IgD-negative memory B cell (primary cell): ENCODE results near the gene ACTN4. TPM values are rescaled to one million over a fixed set of nuclear protein-coding genes. Genes with fewer than 3 reads are reported as not detected.
A peak's percentile ranks its signal among the peaks of the same experiment; 100 is the strongest.

ENCODE experiments used
- H3K27ac Mint-ChIP-seq, 3 donors: one replicate each; pipeline ENCODE4 v1.8.0; 2020 to 2022; ENCODE audit warnings: mild to moderate bottlenecking in 3 of 3, mixed read lengths in 3 of 3, moderate library complexity in 1 of 3
- H3K27me3 Mint-ChIP-seq: one replicate; pipeline ENCODE4 v1.8.0; 2021; ENCODE audit warnings: mixed read lengths
- H3K36me3 Mint-ChIP-seq: one replicate; pipeline ENCODE4 v1.8.0; 2020; ENCODE audit warnings: mild to moderate bottlenecking, mixed read lengths
- H3K4me1 Mint-ChIP-seq, 3 donors: one replicate each; pipeline ENCODE4 v1.8.0; 2020 to 2022; ENCODE audit warnings: mixed read lengths in 3 of 3, mild to moderate bottlenecking in 1 of 3
- H3K4me3 Mint-ChIP-seq, 4 donors: one replicate each; pipeline ENCODE4 v1.8.0; 2020 to 2022; ENCODE audit warnings: mild to moderate bottlenecking in 4 of 4, mixed read lengths in 4 of 4, moderate library complexity in 3 of 4
- H3K9me3 Mint-ChIP-seq, 3 donors: one replicate each; pipeline ENCODE4 v1.8.0; 2020 to 2021; ENCODE audit warnings: mixed read lengths in 3 of 3, mild to moderate bottlenecking in 1 of 3
- polyA plus RNA-seq: library from polyadenylated mRNA; unstranded; fragments of 300-500 nt; fragmentation: Illumina TruSeq; gene quantifications from one replicate; pipeline ENCODE4 v1.2.3, GENCODE V29; 2021

Gene ACTN4
- polyA plus RNA-seq, 1 donor from 2014 or later = 21.8 TPM

GRCh38 chr19:38662537-38663155 is 15.2 kb downstream of the ACTN4 start:
- Mint-ChIP-seq H3K36me3 (peaks cover 1% of the 10 kb centered on the region), H3K4me3 (no peak overlapping the region), H3K9me3 (no peaks in the 10 kb centered on the region), H3K4me1 (peaks cover 30 to 47% (median 44%) of the 10 kb centered on the region in 3 donors), H3K27me3 (no peaks in the 10 kb centered on the region), H3K27ac (peak overlapping the region in 1 of 3 donors; percentile 70)

- no peak overlapping the region for H3K4me3 Mint-ChIP-seq
- H3K27me3 Mint-ChIP-seq = no peaks in the 10 kb centered on the region
- H3K4me1 Mint-ChIP-seq = peaks cover 30 to 47% (median 44%) of the 10 kb centered on the region in 3 donors
- H3K9me3 Mint-ChIP-seq = no peaks in the 10 kb centered on the region
- peak overlapping the region in 1 of 3 donors; percentile 45 for H3K27ac Mint-ChIP-seq
- peaks cover 3% of the 10 kb centered on the region for H3K36me3 Mint-ChIP-seq
These were observed 15.8 kb downstream of the ACTN4 start for GRCh38 chr19:38663156-38663651.

GRCh38 chr19:38663957-38664502 is 16.6 kb downstream of the ACTN4 start:
- peaks cover 34 to 51% (median 46%) of the 10 kb centered on the region in 3 donors for H3K4me1 Mint-ChIP-seq

GRCh38 chr19:38664503-38665211 is 17.2 kb downstream of the ACTN4 start:
- Mint-ChIP-seq H3K9me3 (no peaks in the 10 kb centered on the region), H3K36me3 (peaks cover 3% of the 10 kb centered on the region), H3K4me3 (peak overlapping the region; percentile 0 to 91 (median 52)), H3K27me3 (no peaks in the 10 kb centered on the region), H3K4me1 (peaks cover 40 to 58% (median 53%) of the 10 kb centered on the region in 3 donors), H3K27ac (peak overlapping the region; percentile 79 to 90 (median 90))

More at GRCh38 chr19:38663957-38664502, 16.6 kb downstream of the ACTN4 start:
- Mint-ChIP-seq H3K27ac (peak overlapping the region; percentile 76 to 90 (median 79)), H3K36me3 (peaks cover 3% of the 10 kb centered on the region), H3K4me3 (peak overlapping the region in 3 of 4 donors; percentile 30 to 91 (median 73)), H3K27me3 (no peaks in the 10 kb centered on the region), H3K9me3 (no peaks in the 10 kb centered on the region)

- H3K27ac Mint-ChIP-seq = peak overlapping the region; percentile 47 to 90 (median 90)
- H3K4me1 Mint-ChIP-seq = peaks cover 47 to 63% (median 57%) of the 10 kb centered on the region in 3 donors
- H3K4me3 Mint-ChIP-seq = peak overlapping the region in 2 of 4 donors; percentile 26 to 30
- H3K27me3 Mint-ChIP-seq = no peaks in the 10 kb centered on the region
- no peaks in the 10 kb centered on the region for H3K9me3 Mint-ChIP-seq
- H3K36me3 Mint-ChIP-seq = peaks cover 5% of the 10 kb centered on the region
These were observed 17.9 kb downstream of the ACTN4 start for GRCh38 chr19:38665219-38665931.

- Mint-ChIP-seq H3K36me3 (peaks cover 5% of the 10 kb centered on the region), H3K27ac (peak overlapping the region; percentile 84 to 100 (median 90)), H3K4me3 (peak overlapping the region in 3 of 4 donors; percentile 26 to 95 (median 91)), H3K27me3 (no peaks in the 10 kb centered on the region), H3K4me1 (peaks cover 47 to 63% (median 60%) of the 10 kb centered on the region in 3 donors), H3K9me3 (no peaks in the 10 kb centered on the region)
These were observed 18.7 kb downstream of the ACTN4 start for GRCh38 chr19:38665950-38666662.

- H3K36me3 Mint-ChIP-seq = peaks cover 5% of the 10 kb centered on the region
- no peaks in the 10 kb centered on the region for H3K27me3 Mint-ChIP-seq
- no peaks in the 10 kb centered on the region for H3K9me3 Mint-ChIP-seq
- peak overlapping the region; percentile 75 to 95 (median 88) for H3K4me3 Mint-ChIP-seq
- peak overlapping the region; percentile 84 to 100 (median 90) for H3K27ac Mint-ChIP-seq
- peaks cover 49 to 68% (median 67%) of the 10 kb centered on the region in 3 donors for H3K4me1 Mint-ChIP-seq
These were observed 19.4 kb downstream of the ACTN4 start for GRCh38 chr19:38666663-38667511.

- H3K27me3 Mint-ChIP-seq = no peaks in the 10 kb centered on the region
- H3K9me3 Mint-ChIP-seq = no peaks in the 10 kb centered on the region
- peaks cover 5% of the 10 kb centered on the region for H3K36me3 Mint-ChIP-seq
- peak overlapping the region; percentile 84 to 100 (median 90) for H3K27ac Mint-ChIP-seq
- H3K4me1 Mint-ChIP-seq = peaks cover 50 to 66% (median 64%) of the 10 kb centered on the region in 3 donors
- H3K4me3 Mint-ChIP-seq = peak overlapping the region; percentile 75 to 95 (median 88)
These were observed 20.3 kb downstream of the ACTN4 start for GRCh38 chr19:38667661-38668171.

GRCh38 chr19:38669552-38669951 is 22.1 kb downstream of the ACTN4 start:
- H3K9me3 Mint-ChIP-seq = no peaks in the 10 kb centered on the region
- H3K4me1 Mint-ChIP-seq = peaks cover 51 to 67% (median 64%) of the 10 kb centered on the region in 3 donors
- H3K27ac Mint-ChIP-seq = peak overlapping the region in 2 of 3 donors; percentile 72 to 87
- H3K36me3 Mint-ChIP-seq = peaks cover 5% of the 10 kb centered on the region
- peak overlapping the region; percentile 53 to 91 (median 80) for H3K4me3 Mint-ChIP-seq
- H3K27me3 Mint-ChIP-seq = no peaks in the 10 kb centered on the region

- H3K4me3 Mint-ChIP-seq = peak overlapping the region in 2 of 4 donors; percentile 37 to 55
- no peak overlapping the region for H3K27ac Mint-ChIP-seq
- H3K4me1 Mint-ChIP-seq = peaks cover 54 to 70% (median 64%) of the 10 kb centered on the region in 3 donors
- H3K27me3 Mint-ChIP-seq = no peaks in the 10 kb centered on the region
- H3K36me3 Mint-ChIP-seq = peaks cover 5% of the 10 kb centered on the region
- H3K9me3 Mint-ChIP-seq = no peaks in the 10 kb centered on the region
These were observed 23.5 kb downstream of the ACTN4 start for GRCh38 chr19:38670921-38671398.

GRCh38 chr19:38671654-38672053 is 24.2 kb downstream of the ACTN4 start:
- Mint-ChIP-seq H3K27me3 (no peaks in the 10 kb centered on the region), H3K4me1 (peaks cover 54 to 69% (median 64%) of the 10 kb centered on the region in 3 donors), H3K4me3 (no peak overlapping the region), H3K9me3 (no peaks in the 10 kb centered on the region), H3K36me3 (peaks cover 5% of the 10 kb centered on the region), H3K27ac (no peak overlapping the region)

GRCh38 chr19:38673030-38673429 is 25.6 kb downstream of the ACTN4 start:
- Mint-ChIP-seq H3K9me3 (no peaks in the 10 kb centered on the region), H3K4me1 (peaks cover 51 to 63% (median 59%) of the 10 kb centered on the region in 3 donors), H3K36me3 (peaks cover 3% of the 10 kb centered on the region), H3K4me3 (no peak overlapping the region), H3K27ac (no peak overlapping the region), H3K27me3 (no peaks in the 10 kb centered on the region)
